ENCODE measurements around the gene FANCI. TPM values are rescaled to one million over a fixed set of nuclear protein-coding genes. Genes with fewer than 3 reads are reported as not detected.

Gene FANCI
- total RNA-seq (2014; rRNA removed; shearing (Covaris generic)) = 53.0 and 72.0 TPM in 2 replicates

DNA sequence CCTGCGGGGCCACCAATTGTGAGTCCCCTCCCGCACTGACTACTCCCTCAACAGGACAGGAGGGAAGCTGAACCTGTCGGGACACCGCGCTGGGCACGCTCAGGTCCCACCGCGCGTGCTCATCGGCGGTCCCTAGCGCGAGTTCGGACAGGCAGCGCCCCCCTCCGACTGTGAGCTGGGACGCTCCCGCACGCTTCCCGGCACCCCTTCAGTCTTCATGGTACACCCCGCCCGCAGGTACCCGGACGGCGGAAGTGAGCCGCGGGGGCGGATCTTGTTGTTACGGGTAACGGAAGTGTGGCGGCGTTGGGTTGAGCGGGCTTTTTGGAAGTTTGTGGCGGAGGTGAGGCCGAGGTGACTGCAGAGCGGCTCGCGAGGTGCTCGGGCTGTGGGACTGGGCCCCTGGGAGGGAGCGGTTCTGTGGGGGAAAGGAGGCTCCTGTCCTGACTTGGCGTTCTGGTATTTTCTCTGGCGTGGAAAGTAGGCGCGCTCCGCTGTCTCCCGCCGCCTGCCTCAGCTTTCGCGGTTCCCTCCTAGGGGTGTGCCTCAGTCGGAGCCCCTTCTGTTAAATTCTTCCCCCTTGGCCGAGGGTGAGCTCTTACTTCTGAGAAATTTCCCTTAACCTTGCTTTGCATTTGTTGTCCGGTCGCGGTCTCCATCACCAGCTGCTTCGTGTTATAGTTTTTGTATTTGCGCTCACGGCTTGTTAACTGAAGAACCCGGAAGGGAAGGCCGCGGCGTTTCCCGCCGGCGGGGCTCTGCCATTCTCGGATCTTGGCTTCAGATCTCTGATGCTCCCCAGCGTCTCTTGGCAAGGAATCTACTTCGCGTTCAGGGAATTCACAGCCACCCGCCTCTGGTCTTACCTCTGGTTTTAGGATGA, at the start of gene FANCI:
FANCI (plus strand) TSS at position 289 of the 883 bp plus-strand sequence. CDS start 3,669 bp downstream, outside the sequence.
- DNase-seq (ENCODE audit: low read depth) = peak; percentile 90

DNA sequence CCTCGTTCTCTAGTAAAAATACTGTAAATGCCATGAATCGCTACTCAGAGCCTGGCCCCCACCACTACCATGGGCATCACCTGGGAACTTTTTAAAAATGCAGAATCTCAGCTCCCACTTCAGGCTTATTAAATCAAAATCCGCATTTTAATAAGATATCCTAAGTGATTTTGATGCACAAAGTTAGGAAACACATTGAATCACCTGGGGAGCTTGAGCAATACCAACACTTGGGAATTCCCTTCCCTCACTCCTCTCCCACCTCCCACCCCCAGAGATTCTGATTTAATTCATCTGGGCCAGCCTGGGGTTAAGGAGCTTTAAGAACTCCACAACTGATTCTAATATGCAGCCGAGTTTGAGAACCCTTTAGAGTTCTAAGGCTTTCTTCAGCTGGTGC, 49.2 kb upstream of the FANCI start:
- DNase-seq (ENCODE audit: low read depth) = no peak

DNA sequence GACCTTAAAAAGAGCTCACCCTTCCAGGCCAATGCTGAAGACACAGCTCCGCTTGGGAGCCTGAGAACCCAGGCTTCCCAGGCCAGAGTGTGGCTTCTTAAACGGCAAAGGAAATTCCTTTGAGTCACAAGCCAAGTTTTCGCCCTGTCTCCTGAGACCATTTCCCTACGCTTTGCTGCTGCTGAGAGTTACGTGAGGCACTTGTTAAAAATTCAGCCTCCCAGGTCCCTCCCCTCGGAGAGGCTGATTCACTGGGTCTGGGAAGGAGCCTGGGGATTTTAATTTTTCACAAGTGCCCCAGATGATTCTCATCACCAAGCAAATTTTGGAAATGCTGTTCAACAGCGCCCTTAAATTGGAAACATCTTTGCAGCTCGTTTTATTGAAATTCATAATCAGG, 47.9 kb upstream of the FANCI start:
- DNase-seq (ENCODE audit: low read depth) = no peak

DNA sequence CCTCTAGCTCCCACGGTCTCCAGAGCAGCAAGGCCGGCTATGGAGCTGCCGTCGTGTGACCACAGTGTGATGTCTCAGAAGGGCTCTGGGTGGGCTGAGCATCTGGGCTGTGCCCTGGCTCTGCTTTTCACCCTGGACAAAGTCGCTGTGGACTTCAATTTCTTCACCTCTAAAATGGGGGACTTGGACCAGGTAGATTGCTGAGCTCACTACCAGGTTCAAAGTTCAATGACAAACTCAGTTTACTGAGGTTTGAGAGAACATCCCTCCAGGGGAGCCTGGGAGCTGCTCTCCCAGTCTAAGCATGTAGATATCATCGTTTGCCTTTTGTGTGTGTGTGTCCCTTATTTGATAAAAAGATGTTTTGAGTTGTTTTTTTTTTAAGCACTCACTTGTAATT, 47.5 kb upstream of the FANCI start:
- DNase-seq (ENCODE audit: low read depth) = no peak

DNA sequence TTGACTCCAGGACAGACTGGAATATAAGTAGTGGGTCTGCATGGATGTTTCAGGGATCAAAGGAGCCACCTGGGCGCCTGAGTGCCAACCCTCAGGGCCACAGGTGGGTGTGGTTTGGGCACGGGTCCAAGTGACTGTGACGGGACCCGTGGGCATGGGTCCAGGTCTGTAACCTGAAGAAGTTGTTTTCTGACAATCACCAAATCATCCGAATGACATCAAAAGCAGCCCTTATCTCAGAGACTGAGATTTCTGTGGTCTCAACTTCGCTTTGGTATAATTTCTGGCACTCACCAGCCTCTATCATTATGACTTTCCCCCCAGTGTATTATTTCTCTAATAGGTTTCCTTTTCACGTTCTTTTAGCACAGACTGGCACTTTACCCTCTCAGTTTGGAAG, 46.8 kb upstream of the FANCI start:
- DNase-seq (ENCODE audit: low read depth) = no peak

DNA sequence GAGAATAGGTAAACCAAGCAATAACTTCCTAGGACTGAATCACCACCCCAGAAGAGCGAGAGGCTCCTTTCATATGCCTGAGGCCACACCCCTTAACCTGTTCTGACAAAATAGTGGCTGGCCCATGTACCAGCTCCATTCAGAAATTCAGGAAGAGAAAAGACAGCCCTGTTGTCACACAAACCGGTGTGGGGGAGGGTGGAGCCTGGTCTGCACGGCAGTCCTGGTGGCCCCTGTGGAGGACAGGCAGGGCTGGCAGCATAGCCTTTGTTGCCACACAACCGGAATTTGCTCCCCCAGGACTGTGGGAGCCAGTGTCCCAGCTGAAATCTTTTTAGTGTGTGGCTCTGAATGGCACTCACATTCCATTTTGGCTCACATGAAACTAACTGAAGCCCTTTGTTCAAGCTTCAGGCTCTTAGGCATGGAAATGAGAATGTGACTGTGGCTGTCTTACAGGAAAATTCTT, 46.2 kb upstream of the FANCI start:
- no peak for DNase-seq (ENCODE audit: low read depth)

DNA sequence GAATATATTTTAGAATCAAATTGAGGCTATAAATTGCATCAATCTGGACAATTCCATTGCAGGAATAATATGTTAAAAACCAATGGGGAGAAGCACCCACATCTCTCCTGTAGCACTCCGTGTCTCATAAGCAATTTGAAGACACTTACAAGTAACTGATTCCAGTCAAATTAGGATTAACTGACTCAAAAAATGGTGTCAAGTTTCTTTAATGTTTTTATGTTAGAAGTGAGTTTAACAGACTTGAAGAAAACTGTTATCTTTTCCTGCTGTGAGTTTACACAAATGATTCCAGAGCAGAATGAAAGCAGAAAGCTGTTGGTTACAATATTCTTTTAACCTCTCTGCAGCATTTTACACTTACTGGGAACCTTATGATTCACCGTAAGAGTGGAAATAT, 45.6 kb upstream of the FANCI start:
- DNase-seq (ENCODE audit: low read depth) = no peak

DNA sequence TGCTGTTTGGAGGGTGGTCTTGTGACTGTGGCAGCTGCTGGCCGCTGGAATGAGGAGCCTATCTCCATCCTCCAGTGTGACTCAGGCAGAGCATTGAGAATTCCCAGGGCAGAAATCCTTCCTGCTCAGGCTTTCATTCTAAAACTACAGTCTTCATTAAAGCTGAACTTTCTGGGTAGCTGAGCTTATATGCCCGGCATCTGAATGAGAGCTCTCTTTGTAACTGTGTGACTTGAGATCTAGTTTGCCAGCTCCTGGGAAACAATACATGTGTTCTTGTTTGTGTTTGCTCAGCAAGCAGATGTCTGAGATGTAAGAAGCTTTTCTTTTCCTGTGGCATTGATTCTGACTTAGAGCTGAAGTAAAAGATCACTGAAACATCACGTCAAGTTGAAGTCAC, 44.8 kb upstream of the FANCI start:
- DNase-seq (ENCODE audit: low read depth) = no peak

DNA sequence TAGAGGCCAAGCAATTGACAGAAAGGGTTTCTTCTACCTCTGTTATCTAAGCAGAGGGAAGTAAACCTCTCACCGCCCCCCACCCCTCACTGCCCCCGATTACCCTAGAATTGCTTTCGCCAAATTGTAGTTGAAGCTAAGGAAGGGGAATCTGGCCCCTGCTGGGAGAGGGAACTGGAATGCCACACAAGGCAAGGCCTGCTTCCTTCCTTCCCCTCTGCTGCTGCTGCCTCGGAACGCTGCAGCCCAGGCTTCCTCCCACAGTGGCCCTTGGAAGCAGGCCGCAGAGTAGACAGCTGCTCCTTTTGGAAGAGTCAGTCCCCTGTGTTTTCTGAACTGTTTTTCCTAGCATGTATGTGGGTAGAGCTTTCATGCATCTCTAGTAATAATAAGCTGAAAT, 44.0 kb upstream of the FANCI start:
- DNase-seq (ENCODE audit: low read depth) = no peak

DNA sequence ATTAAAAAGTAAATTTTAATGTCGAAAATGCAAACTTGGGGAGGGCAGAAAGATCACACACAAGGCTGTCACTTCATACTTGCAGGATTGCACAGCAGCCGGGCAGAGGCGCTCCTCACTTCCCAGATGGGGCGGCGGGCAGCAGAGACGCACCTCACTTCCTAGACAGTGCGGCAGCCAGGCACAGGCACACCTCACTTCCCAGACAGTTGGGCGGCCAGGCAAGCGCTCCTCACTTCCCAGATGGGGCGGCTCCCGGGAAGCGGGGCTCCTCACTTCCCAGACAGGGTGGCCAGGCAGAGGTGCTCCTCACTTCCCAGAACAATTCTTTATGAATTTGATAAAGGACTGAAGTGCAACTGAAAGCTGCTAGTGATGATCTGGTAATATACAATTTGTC, 43.6 kb upstream of the FANCI start:
- DNase-seq (ENCODE audit: low read depth) = no peak

DNA sequence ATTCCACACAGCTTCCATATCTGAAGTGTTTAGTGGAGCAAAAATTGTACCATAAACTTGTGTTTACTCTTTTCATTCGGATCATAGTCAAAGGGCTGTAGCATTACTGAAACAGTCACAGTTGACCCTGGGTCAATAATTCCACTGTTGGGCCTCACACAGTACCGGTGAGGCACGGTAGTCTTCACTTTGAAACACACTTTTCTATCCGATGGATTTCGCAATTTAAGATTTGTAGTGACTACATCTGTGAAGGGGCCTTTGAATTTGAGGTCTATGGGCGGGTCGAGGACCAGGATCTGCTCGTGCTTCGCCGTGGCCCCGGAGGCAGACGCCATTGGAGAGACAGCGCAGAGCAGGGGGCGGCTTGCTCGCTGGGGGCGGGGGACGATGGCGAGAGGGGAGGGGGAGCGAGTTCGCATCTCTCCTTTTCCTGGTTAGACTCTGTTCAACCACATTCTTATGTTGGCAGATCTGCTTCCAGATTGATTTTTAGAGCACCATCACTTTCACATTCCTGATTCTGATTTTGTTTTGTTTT, 42.2 kb upstream of the FANCI start:
- no peak for DNase-seq (ENCODE audit: low read depth)

DNA sequence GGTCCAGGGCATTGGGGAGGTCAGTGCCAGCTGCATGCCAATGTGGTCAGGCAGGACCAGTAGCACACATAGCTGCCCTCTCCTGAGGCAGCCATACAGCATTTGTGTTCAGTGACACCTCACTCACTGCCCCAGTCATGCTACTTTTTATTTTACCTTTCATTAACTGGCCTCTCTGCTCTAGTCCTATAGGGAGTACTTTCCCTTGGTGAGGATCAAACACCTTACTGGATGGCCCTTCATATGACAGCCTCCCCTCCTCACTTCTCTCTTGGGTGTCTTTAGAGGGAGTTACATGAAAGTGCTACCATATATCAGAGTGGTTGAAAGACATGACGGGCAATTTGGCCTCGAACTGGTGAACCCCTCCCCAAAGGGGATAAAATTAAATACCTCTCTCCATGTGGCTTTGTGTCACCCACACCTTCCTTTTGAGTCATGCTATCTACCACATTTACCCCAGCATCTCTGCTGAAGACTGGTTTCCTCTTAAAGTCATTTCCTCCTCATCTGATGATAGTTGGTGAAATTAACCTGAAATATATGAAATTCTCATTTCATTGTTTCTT, 40.0 kb upstream of the FANCI start:
- peak; percentile 18 for DNase-seq (ENCODE audit: low read depth)

DNA sequence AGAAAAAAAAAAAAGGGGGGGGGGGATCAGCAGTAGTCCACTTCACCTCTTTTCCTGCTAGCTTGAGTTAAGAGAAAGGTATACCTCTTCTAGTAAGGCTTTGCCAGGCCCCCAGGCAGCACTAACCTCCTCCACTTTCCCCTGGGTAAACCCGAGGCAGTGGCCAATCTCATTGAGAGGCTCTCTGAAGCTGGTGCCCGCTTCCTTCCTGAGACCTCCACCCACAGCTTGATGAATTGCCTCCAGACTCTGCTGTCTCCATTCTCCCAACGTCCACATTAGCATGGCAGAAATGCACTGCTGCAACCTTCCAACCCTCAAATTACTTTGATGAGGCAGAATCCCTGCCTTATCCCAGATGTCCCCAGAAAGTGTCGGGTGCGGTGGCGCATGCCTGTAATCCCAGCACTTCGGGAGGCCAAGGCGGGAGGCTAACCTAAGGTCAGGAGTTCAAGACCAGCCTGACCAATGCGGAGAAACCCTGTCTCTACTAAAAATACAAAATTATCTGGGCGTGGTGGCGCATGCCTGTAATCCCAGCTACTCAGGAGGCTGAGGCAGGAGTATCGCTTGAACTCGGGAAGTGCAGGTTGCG, 37.7 kb upstream of the FANCI start:
- no peak for DNase-seq (ENCODE audit: low read depth)

DNA sequence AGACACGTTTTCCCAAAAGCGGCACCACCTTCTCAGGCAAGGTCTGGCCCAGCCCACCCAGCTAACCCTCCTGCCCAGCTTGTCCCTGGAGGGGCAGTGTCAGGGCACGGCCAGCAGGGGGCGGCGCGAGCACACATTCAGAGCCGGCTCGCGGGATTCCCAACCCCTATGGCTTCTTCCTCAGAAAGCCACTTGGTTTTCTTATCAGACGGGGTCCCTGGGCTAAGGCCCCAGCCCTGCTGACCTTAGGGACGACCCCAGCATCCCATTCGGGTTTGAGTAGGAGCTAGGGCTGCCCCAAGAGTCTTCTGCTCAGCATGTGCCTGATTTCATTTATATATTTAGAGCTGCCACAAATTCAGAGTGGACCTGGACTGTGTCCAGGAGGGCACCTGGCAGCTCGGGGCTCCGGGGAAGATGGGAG, 36.9 kb upstream of the FANCI start:
- DNase-seq (ENCODE audit: low read depth) = peak; percentile 63

DNA sequence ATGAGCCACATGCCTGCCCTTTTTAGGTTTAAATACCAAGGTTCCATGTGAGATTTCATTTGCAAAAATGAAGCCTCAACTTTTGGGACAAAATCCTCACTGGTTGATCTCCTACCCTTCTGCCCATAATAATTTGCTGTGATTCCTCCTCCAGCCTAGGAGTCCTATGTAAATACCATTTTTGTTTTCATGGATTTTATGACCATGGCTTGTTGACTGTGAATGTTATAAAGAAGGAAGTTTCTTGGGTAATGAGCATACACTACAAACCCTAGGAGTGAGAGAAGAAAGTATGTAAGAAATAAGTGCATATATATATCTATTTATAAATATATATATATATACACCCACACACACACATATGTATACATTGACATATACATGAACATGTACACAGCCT, 35.5 kb upstream of the FANCI start:
- no peak for DNase-seq (ENCODE audit: low read depth)

DNA sequence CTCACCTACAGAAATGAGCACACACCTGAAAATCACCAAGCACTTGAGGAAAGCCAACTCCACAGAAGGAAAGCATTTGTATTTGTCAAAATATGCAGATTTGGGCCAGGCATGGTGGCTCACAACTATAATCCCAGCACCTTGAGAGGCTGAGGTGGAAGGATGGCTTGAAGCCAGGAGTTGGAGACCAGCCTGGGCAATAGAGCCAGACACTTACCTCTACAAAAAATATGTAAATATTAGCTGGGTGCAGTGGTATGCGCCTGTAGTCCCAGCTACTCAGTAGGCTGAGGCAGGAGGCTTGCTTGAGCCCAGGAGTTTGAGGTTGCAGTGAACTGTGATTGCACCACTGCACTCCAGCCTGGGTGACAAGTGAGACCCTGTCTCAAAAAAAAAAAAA, 34.7 kb upstream of the FANCI start:
- no peak for DNase-seq (ENCODE audit: low read depth)

DNA sequence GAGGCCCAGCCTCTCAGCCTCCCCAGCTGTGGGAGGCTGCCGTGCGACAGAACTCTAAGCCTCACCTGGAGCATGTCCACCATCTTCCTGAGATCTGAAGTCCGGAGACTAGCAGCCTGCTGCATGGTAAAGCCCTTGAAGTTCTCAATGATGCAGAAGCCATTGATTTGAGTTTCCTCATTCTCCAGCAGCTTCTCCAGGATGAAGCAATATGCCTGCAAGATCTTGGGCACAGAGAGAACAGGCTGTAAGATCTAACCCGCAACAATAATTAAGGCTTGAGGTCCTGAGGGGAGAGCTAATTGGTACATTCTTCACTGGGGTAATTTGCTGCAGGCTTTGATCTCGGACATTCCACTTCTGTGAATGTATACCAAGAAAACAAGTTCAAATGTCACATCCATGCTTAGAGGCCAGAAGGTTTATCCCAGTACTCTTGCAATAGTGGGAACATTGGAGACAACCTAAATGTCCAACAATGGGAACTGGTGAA, 32.1 kb upstream of the FANCI start:
- no peak for DNase-seq (ENCODE audit: low read depth)

DNA sequence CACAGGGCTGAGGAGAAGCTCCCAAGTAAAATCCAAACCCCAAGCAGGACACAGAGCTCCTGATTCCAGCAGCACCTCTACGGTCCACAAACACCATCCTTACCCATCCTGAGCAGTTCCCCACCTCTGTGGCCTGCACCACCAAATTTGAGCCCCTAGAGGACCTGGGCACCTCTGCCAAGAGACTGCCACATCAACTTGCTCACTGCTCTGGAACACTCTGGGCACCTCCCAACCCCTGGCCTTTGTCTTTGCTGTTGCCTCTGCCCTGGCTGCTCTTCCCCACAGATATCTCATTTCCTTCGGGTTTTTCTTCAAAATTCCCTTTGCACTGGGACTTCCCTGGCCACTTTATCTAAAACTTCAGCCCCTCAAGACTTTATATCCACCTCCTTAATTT, 28.2 kb upstream of the FANCI start:
- DNase-seq (ENCODE audit: low read depth) = no peak

DNA sequence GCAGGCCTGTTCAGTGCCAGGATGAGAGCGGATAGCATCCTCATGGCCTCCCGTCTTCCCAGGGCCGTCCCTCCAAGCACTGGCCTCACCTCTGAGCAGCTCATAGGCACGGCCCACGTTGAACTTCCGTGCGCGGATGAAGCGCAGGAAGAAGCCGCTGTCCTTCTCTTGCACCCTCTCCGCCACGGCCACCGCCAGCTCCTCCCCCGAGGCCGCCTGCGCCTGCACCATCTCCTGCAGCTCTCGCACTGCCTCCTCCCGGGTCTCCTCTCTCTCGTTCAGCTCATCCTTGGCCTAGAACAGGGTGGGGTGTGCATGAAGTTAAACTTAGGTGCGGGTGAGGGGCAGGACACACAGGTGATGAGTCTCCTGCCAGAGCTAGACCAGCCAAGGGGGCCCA, 26.7 kb upstream of the FANCI start:
- no peak for DNase-seq (ENCODE audit: low read depth)

DNA sequence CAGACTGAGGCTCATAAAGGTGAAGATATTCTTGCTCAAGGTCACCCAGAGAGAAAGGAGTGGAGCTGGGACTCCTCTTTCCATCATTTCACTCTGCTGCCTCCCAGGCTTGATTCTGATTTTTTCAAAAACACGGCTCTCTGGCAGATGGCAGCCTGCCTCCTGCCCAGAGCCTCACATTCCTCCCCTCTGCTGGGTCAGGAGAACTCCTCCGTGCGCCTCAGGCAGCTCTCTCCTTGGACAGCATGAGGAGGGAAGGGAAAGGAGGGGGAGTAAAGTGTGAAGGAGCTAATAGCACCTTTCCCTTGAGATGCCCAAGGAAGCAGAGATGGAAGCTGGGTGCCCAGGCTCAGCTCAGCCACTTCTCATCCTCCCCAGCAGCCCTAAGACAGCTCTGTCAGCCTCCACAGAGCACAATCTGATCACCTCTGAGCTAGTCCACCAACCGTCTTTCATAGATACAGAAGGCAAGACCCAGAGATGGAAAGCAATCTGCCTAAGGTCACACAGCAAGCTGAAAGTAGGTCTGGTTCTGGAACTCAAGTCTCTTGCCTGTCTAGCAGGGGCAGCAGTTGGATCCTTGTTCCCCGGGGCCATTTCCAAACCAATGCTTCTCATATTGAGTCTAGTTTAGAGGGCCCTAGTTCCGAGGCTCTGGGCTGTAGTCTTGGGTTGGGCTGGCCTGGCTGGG, 25.9 kb upstream of the FANCI start:
- no peak for DNase-seq (ENCODE audit: low read depth)

DNA sequence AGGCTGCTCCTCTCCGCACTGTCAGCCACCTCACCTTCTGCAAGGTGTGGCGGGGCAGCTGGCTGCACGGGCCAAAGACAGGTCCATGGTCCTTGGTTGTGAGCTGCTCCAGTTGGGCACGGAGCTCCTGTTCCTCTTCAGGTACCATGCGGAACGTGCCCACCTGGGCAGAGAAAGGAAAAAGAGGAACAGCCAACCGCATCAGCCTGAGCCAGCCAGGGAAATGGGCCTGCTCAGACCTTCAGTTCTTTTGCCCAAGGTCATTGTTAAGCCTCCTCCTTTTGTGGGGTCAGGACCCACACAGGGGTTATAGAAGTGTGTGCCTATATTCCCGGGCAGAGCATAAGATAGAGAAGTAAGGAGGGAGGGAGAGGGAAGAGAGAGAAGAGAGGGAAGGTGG, 25.2 kb upstream of the FANCI start:
- DNase-seq (ENCODE audit: low read depth) = no peak

DNA sequence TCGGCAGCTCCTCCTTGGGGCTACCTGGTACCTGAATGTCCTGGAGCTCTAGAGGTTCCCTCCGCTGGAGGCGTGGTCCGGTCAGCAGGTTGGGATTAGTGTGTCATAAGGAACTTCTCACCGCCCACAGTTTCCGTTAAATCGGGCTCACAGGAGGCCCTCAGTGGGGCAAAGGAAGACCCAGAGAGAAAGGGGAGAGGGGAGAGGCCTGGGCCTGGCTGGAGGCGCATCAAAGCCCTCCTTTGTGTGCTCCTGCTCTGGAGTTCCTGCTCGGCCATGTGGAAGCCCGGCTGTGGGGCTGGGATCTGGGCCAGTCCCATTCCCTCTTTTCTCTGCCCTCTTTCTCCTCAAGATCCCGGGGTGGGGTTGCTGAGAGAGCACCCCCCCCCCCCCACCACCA, 22.2 kb upstream of the FANCI start, which contains the start of gene RLBP1:
RLBP1 (minus strand) TSS at position 37 of the 400 bp plus-strand sequence. CDS start 2,604 bp downstream, outside the sequence.
- peak; percentile 5 for DNase-seq (ENCODE audit: low read depth)
